ENCODE results near the gene ATP6V0C.
A peak's percentile ranks its signal among the peaks of the same experiment; 100 is the strongest.

The ATP6V0C gene

DNA sequence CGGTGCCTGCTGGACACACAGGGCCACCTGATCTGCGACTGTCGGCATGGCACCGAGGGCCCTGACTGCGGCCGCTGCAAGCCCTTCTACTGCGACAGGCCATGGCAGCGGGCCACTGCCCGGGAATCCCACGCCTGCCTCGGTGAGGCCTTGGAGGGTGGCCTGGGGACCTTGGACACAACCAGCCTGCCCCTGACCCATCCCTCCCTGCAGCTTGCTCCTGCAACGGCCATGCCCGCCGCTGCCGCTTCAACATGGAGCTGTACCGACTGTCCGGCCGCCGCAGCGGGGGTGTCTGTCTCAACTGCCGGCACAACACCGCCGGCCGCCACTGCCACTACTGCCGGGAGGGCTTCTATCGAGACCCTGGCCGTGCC is 41.3 kb upstream of the ATP6V0C start:
- WGBS (ENCODE audit: extremely low coverage, insufficient coverage, insufficient read length): no CpG with 5 or more reads among the region's 27 CpGs
- H3K18ac ChIP-seq (ENCODE audit: low read length): no peak overlapping the region
- H2AFZ ChIP-seq (ENCODE audit: insufficient read depth, low read length, poor library complexity): no peak overlapping the region

DNA sequence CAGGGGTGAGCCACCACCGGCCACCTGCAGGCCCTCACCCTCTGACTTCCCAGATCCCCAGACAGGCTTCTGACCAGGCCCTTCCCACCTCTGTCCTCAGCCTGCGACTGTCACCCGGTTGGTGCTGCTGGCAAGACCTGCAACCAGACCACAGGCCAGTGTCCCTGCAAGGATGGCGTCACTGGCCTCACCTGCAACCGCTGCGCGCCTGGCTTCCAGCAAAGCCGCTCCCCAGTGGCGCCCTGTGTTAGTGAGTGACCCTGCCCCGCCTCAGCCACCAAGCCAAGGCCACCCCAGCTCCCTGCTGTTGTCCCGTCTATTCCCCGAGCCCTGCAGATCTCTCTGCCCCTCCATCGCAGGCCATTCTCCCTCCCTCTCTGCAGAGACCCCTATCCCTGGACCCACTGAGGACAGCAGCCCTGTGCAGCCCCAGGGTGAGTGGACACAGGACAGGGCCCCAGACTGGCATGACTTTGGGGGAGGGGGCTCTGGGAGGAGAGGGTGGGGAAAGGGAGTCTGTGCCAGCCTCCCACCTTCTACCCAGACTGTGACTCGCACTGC is 40.8 kb upstream of the ATP6V0C start:
- Histone ChIP-seq H3K9me3 (ENCODE audit: insufficient read depth, low read depth, low read length) (peaks cover 7% of the 10 kb centered on the region), H3K4me2 (ENCODE audit: low read length) (peak overlapping the region; percentile 97), H3K4me1 (ENCODE audit: control insufficient read depth in 1 of 2, insufficient read depth in 2 of 2, low read length in 2 of 2) (peaks cover 29 to 33% of the 10 kb centered on the region in 2 experiments), H3K27ac (ENCODE audit: low read depth, low read length) (no peak overlapping the region), H2BK5ac (ENCODE audit: low read depth, low read length, poor library complexity) (no peak overlapping the region), H2BK120ac (ENCODE audit: insufficient read depth, low read length, poor library complexity) (no peak overlapping the region), H2AFZ (ENCODE audit: insufficient read depth, low read length, poor library complexity) (no peak overlapping the region), H3K79me2 (ENCODE audit: control insufficient read depth, insufficient read depth, low read length, poor library complexity) (peaks cover 6% of the 10 kb centered on the region), H2AK5ac (ENCODE audit: low read length) (no peak overlapping the region), H3K9ac (ENCODE audit: low read length) (no peak overlapping the region), H4K8ac (ENCODE audit: low read depth, low read length) (no peak overlapping the region), H3K23ac (ENCODE audit: low read length) (no peak overlapping the region), H3K14ac (ENCODE audit: low read length) (no peak overlapping the region), H3K4ac (ENCODE audit: low read depth, low read length) (no peak overlapping the region), H2BK12ac (ENCODE audit: low read length) (no peak overlapping the region), H3K27me3 (ENCODE audit: insufficient read depth, low read length) (peaks cover 55% of the 10 kb centered on the region), H4K12ac (ENCODE audit: low read depth, low read length) (no peak overlapping the region), H4K91ac (ENCODE audit: low read depth, low read length) (no peak overlapping the region), H3K36me3 (ENCODE audit: control insufficient read depth in 1 of 2, insufficient read depth in 2 of 2, low read length in 2 of 2) (no peaks in the 10 kb centered on the region), H3K4me3 (ENCODE audit: low read depth, low read length) (peak overlapping the region; percentile 24), H3K18ac (ENCODE audit: low read length) (no peak overlapping the region), H3K79me1 (ENCODE audit: low read length) (peaks cover 6% of the 10 kb centered on the region)
- WGBS (ENCODE audit: extremely low coverage, insufficient coverage, insufficient read length): no CpG with 5 or more reads among the region's 14 CpGs
- no peak for DNase-seq

More for the DNA sequence above, 41.3 kb upstream of the ATP6V0C start:
- Histone ChIP-seq H3K23ac (ENCODE audit: low read length) (no peak overlapping the region), H4K8ac (ENCODE audit: low read depth, low read length) (no peak overlapping the region), H2BK12ac (ENCODE audit: low read length) (no peak overlapping the region), H3K4me2 (ENCODE audit: low read length) (no peak overlapping the region), H3K79me2 (ENCODE audit: control insufficient read depth, insufficient read depth, low read length, poor library complexity) (peaks cover 9% of the 10 kb centered on the region), H3K4me1 (ENCODE audit: control insufficient read depth in 1 of 2, insufficient read depth in 2 of 2, low read length in 2 of 2) (peaks cover 33 to 38% of the 10 kb centered on the region in 2 experiments), H3K79me1 (ENCODE audit: low read length) (peaks cover 8% of the 10 kb centered on the region), H3K4me3 (ENCODE audit: low read depth, low read length) (no peak overlapping the region), H3K27ac (ENCODE audit: low read depth, low read length) (no peak overlapping the region), H2BK5ac (ENCODE audit: low read depth, low read length, poor library complexity) (no peak overlapping the region), H3K36me3 (ENCODE audit: control insufficient read depth in 1 of 2, insufficient read depth in 2 of 2, low read length in 2 of 2) (no peaks in the 10 kb centered on the region), H3K27me3 (ENCODE audit: insufficient read depth, low read length) (peaks cover 58% of the 10 kb centered on the region), H3K4ac (ENCODE audit: low read depth, low read length) (no peak overlapping the region), H3K9ac (ENCODE audit: low read length) (no peak overlapping the region), H3K14ac (ENCODE audit: low read length) (no peak overlapping the region), H3K9me3 (ENCODE audit: insufficient read depth, low read depth, low read length) (peaks cover 7% of the 10 kb centered on the region), H2AK5ac (ENCODE audit: low read length) (no peak overlapping the region), H4K91ac (ENCODE audit: low read depth, low read length) (no peak overlapping the region), H4K12ac (ENCODE audit: low read depth, low read length) (no peak overlapping the region), H2BK120ac (ENCODE audit: insufficient read depth, low read length, poor library complexity) (no peak overlapping the region)
- DNase-seq: no peak

- Histone ChIP-seq H3K4ac (ENCODE audit: low read depth, low read length) (no peak overlapping the region), H3K79me1 (ENCODE audit: low read length) (peaks cover 5% of the 10 kb centered on the region), H3K79me2 (ENCODE audit: control insufficient read depth, insufficient read depth, low read length, poor library complexity) (peaks cover 6% of the 10 kb centered on the region), H2BK120ac (ENCODE audit: insufficient read depth, low read length, poor library complexity) (no peak overlapping the region), H2BK5ac (ENCODE audit: low read depth, low read length, poor library complexity) (no peak overlapping the region), H4K8ac (ENCODE audit: low read depth, low read length) (no peak overlapping the region), H3K4me3 (ENCODE audit: low read depth, low read length) (no peak overlapping the region), H3K27ac (ENCODE audit: low read depth, low read length) (no peak overlapping the region), H3K18ac (ENCODE audit: low read length) (no peak overlapping the region), H4K12ac (ENCODE audit: low read depth, low read length) (no peak overlapping the region), H2AK5ac (ENCODE audit: low read length) (no peak overlapping the region), H3K27me3 (ENCODE audit: insufficient read depth, low read length) (peaks cover 50% of the 10 kb centered on the region), H2AFZ (ENCODE audit: insufficient read depth, low read length, poor library complexity) (no peak overlapping the region), H3K36me3 (ENCODE audit: control insufficient read depth in 1 of 2, insufficient read depth in 2 of 2, low read length in 2 of 2) (no peaks in the 10 kb centered on the region), H3K14ac (ENCODE audit: low read length) (no peak overlapping the region), H3K4me2 (ENCODE audit: low read length) (peak overlapping the region; percentile 97), H3K9me3 (ENCODE audit: insufficient read depth, low read depth, low read length) (peaks cover 7% of the 10 kb centered on the region), H3K23ac (ENCODE audit: low read length) (no peak overlapping the region), H4K91ac (ENCODE audit: low read depth, low read length) (no peak overlapping the region), H3K4me1 (ENCODE audit: control insufficient read depth in 1 of 2, insufficient read depth in 2 of 2, low read length in 2 of 2) (peaks cover 25 to 28% of the 10 kb centered on the region in 2 experiments), H3K9ac (ENCODE audit: low read length) (no peak overlapping the region), H2BK12ac (ENCODE audit: low read length) (no peak overlapping the region)
- no CpG with 5 or more reads among the region's 49 CpGs for WGBS (ENCODE audit: extremely low coverage, insufficient coverage, insufficient read length)
- DNase-seq: peak in 1 of 2 donors; percentile 12
These were observed 40.3 kb upstream of the ATP6V0C start for GRCh38 chr16:2473446-2473926.

GRCh38 chr16:2473999-2474876 is 39.5 kb upstream of the ATP6V0C start:
- Histone ChIP-seq H3K27ac (ENCODE audit: low read depth, low read length) (no peak overlapping the region), H2BK5ac (ENCODE audit: low read depth, low read length, poor library complexity) (no peak overlapping the region), H2AFZ (ENCODE audit: insufficient read depth, low read length, poor library complexity) (peak overlapping the region; percentile 98), H3K14ac (ENCODE audit: low read length) (peak overlapping the region; percentile 96), H3K4ac (ENCODE audit: low read depth, low read length) (peak overlapping the region; percentile 83), H3K79me2 (ENCODE audit: control insufficient read depth, insufficient read depth, low read length, poor library complexity) (peaks cover 6% of the 10 kb centered on the region), H2BK120ac (ENCODE audit: insufficient read depth, low read length, poor library complexity) (peak overlapping the region; percentile 77), H3K36me3 (ENCODE audit: control insufficient read depth in 1 of 2, insufficient read depth in 2 of 2, low read length in 2 of 2) (no peaks in the 10 kb centered on the region), H2BK12ac (ENCODE audit: low read length) (peak overlapping the region; percentile 34), H3K27me3 (ENCODE audit: insufficient read depth, low read length) (peaks cover 44% of the 10 kb centered on the region), H3K4me3 (ENCODE audit: low read depth, low read length) (peak overlapping the region; percentile 78), H3K9ac (ENCODE audit: low read length) (peak overlapping the region; percentile 87), H4K12ac (ENCODE audit: low read depth, low read length) (peak overlapping the region; percentile 96), H3K9me3 (ENCODE audit: insufficient read depth, low read depth, low read length) (peaks cover 7% of the 10 kb centered on the region), H3K23ac (ENCODE audit: low read length) (no peak overlapping the region), H3K79me1 (ENCODE audit: low read length) (peaks cover 5% of the 10 kb centered on the region), H3K4me1 (ENCODE audit: control insufficient read depth in 1 of 2, insufficient read depth in 2 of 2, low read length in 2 of 2) (peaks cover 22 to 24% of the 10 kb centered on the region in 2 experiments), H4K8ac (ENCODE audit: low read depth, low read length) (peak overlapping the region; percentile 98), H4K91ac (ENCODE audit: low read depth, low read length) (peak overlapping the region; percentile 97), H3K4me2 (ENCODE audit: low read length) (peak overlapping the region; percentile 97), H2AK5ac (ENCODE audit: low read length) (peak overlapping the region; percentile 76), H3K18ac (ENCODE audit: low read length) (peak overlapping the region; percentile 98)
- no CpG with 5 or more reads among the region's 100 CpGs for WGBS (ENCODE audit: extremely low coverage, insufficient coverage, insufficient read length)
- DNase-seq: peak; percentile 41 to 62

Measured in trophoblast cell (in vitro differentiated cells and primary cell).